ENCODE measurements around the gene TTLL4.

Gene TTLL4

DNA sequence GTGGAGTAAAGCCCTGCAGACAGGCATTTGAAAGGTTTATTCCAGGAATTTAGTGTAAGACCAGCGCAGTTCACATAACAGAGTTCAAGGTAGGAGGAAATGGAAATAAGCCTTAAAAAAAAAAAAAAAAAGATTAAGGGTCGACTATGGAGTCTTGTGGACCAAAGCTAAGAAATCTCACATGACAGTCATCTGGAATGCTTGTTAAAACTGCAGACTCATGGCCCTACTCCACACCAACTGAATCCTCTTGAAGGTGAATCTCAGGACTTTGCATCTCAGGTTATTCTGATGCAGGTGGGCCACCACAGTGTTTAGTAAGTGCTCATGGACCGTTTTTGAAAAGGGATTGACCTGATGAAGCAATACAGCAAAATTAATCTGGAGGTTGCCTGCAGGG lies 8.8 kb downstream of the TTLL4 start:
- H3K4me2 ChIP-seq (ENCODE audit: low read depth, low read length, poor library complexity, severe bottlenecking), result no peak overlapping the region
- H3K36me3 ChIP-seq (ENCODE audit: low read length), result peaks cover 3% of the 10 kb centered on the region; the same call in 1 of the 2 replicates

GRCh38 chr2:218720048-218721041 lies 9.7 kb downstream of the TTLL4 start:
- Histone ChIP-seq H4K20me1 (ENCODE audit: low read depth, low read length) (peaks cover 8% of the 10 kb centered on the region; the same call in 1 of the 2 replicates), H3K27me3 (ENCODE audit: low read length) (no peaks in the 10 kb centered on the region), H3K79me2 (ENCODE audit: insufficient read depth, low read length) (peaks cover 94% of the 10 kb centered on the region), H2AFZ (ENCODE audit: low read depth, low read length, severe bottlenecking) (no peak overlapping the region), H3K4me2 (ENCODE audit: low read depth, low read length, poor library complexity, severe bottlenecking) (no peak overlapping the region), H3K27ac (ENCODE audit: low read depth, low read length) (no peak overlapping the region), H3K4me3 (ENCODE audit: insufficient read depth, low read length, poor library complexity, severe bottlenecking) (no peak overlapping the region), H3K9me2 (replicated peaks; ENCODE audit: insufficient read depth, low read length) (no peaks in the 10 kb centered on the region), H3K36me3 (ENCODE audit: low read length) (peaks cover 3% of the 10 kb centered on the region; the same call in 1 of the 2 replicates), H3K9ac (ENCODE audit: low read length) (no peak overlapping the region), H3F3A (ENCODE audit: insufficient read depth) (no peaks in the 10 kb centered on the region; the same call in 1 of the 2 replicates), H3K9me3 (ENCODE audit: insufficient read depth, low read length) (no peaks in the 10 kb centered on the region)
- TF ChIP-seq EZH2phosphoT487 (conservative IDR thresholded peaks at IDR 0.05; ENCODE audit: low read length), result no peak
- TF ChIP-seq CTCF (IDR thresholded peaks at IDR 0.05; ENCODE audit: insufficient read depth, low read length, poor library complexity, severe bottlenecking), result no peak

More for the DNA sequence above, 8.8 kb downstream of the TTLL4 start:
- Histone ChIP-seq H3K9ac (ENCODE audit: low read length) (no peak overlapping the region), H3K9me3 (ENCODE audit: insufficient read depth, low read length) (no peaks in the 10 kb centered on the region), H3K27ac (ENCODE audit: low read depth, low read length) (no peak overlapping the region), H3F3A (ENCODE audit: insufficient read depth) (no peaks in the 10 kb centered on the region; the same call in 1 of the 2 replicates), H3K9me2 (replicated peaks; ENCODE audit: insufficient read depth, low read length) (no peaks in the 10 kb centered on the region), H3K27me3 (ENCODE audit: low read length) (no peaks in the 10 kb centered on the region), H3K79me2 (ENCODE audit: insufficient read depth, low read length) (peaks cover 93% of the 10 kb centered on the region), H3K4me3 (ENCODE audit: insufficient read depth, low read length, poor library complexity, severe bottlenecking) (no peak overlapping the region), H4K20me1 (ENCODE audit: low read depth, low read length) (peaks cover 8% of the 10 kb centered on the region; the same call in 1 of the 2 replicates), H2AFZ (ENCODE audit: low read depth, low read length, severe bottlenecking) (no peak overlapping the region)
- TF ChIP-seq CTCF (IDR thresholded peaks at IDR 0.05; ENCODE audit: insufficient read depth, low read length, poor library complexity, severe bottlenecking), result no peak
- TF ChIP-seq EZH2phosphoT487 (conservative IDR thresholded peaks at IDR 0.05; ENCODE audit: low read length), result no peak

GRCh38 chr2:218721488-218721887 lies 10.9 kb downstream of the TTLL4 start:
- H3K4me3 ChIP-seq (ENCODE audit: insufficient read depth, low read length, poor library complexity, severe bottlenecking), result no peak overlapping the region
- no peak overlapping the region for H3K27ac ChIP-seq (ENCODE audit: low read depth, low read length)
- H3K9ac ChIP-seq (ENCODE audit: low read length), result no peak overlapping the region
- H2AFZ ChIP-seq (ENCODE audit: low read depth, low read length, severe bottlenecking), result no peak overlapping the region
- H4K20me1 ChIP-seq (ENCODE audit: low read depth, low read length), result peaks cover 8% of the 10 kb centered on the region; the same call in 1 of the 2 replicates
- H3K4me2 ChIP-seq (ENCODE audit: low read depth, low read length, poor library complexity, severe bottlenecking), result no peak overlapping the region
- H3K36me3 ChIP-seq (ENCODE audit: low read length), result 0 out of 2 replicates have a peak, but pooled peaks cover 6% of the 10 kb centered on the region
- no peaks in the 10 kb centered on the region; the same call in 1 of the 2 replicates for H3F3A ChIP-seq (ENCODE audit: insufficient read depth)
- H3K79me2 ChIP-seq (ENCODE audit: insufficient read depth, low read length), result peaks cover 98% of the 10 kb centered on the region
- no peaks in the 10 kb centered on the region for H3K27me3 ChIP-seq (ENCODE audit: low read length)
- H3K9me2 ChIP-seq (replicated peaks; ENCODE audit: insufficient read depth, low read length), result no peaks in the 10 kb centered on the region
- TF ChIP-seq CTCF (IDR thresholded peaks at IDR 0.05; ENCODE audit: insufficient read depth, low read length, poor library complexity, severe bottlenecking), result no peak
- no peak for TF ChIP-seq EZH2phosphoT487 (conservative IDR thresholded peaks at IDR 0.05; ENCODE audit: low read length)
- no peaks in the 10 kb centered on the region for H3K9me3 ChIP-seq (ENCODE audit: insufficient read depth, low read length)

Measured in SU-DHL-6 (cell line).